HG03097 (cell line): ENCODE results near the gene GRB10.

ENCODE experiments used
- ATAC-seq: cut with Tn5 transposase; IDR thresholded peaks from one replicate; pipeline ENCODE4 v1.9.1; 2021; ENCODE audit not compliant: unreplicated experiment, low FRiP score

The GRB10 gene

GRCh38 chr7:50658696-50659095 lies 124.0 kb downstream of the GRB10 start:
- ATAC-seq: no peak

- ATAC-seq: no peak
Observed at GRCh38 chr7:50657912-50658311, 124.8 kb downstream of the GRB10 start.

GRCh38 chr7:50657341-50657873 lies 125.3 kb downstream of the GRB10 start:
- ATAC-seq: no peak

GRCh38 chr7:50656141-50656895 lies 126.4 kb downstream of the GRB10 start:
- no peak for ATAC-seq

GRCh38 chr7:50655490-50655889 lies 127.2 kb downstream of the GRB10 start:
- no peak for ATAC-seq

GRCh38 chr7:50655020-50655419 lies 127.7 kb downstream of the GRB10 start:
- no peak for ATAC-seq

- ATAC-seq: no peak
Observed at GRCh38 chr7:50653981-50654425, 128.7 kb downstream of the GRB10 start.

GRCh38 chr7:50653126-50653864 lies 129.4 kb downstream of the GRB10 start:
- no peak for ATAC-seq

- no peak for ATAC-seq
Observed at GRCh38 chr7:50652400-50653125, 130.1 kb downstream of the GRB10 start.

GRCh38 chr7:50651271-50651989 lies 131.3 kb downstream of the GRB10 start:
- ATAC-seq: no peak

GRCh38 chr7:50650057-50650664 lies 132.5 kb downstream of the GRB10 start:
- no peak for ATAC-seq

GRCh38 chr7:50649259-50649885 lies 133.3 kb downstream of the GRB10 start:
- ATAC-seq: no peak

GRCh38 chr7:50648570-50649169 lies 134.0 kb downstream of the GRB10 start:
- ATAC-seq: no peak

- no peak for ATAC-seq
Observed at GRCh38 chr7:50648076-50648475, 134.6 kb downstream of the GRB10 start.

GRCh38 chr7:50647286-50647980 lies 135.3 kb downstream of the GRB10 start:
- ATAC-seq: no peak

- ATAC-seq: no peak
Observed at GRCh38 chr7:50646069-50646468, 136.6 kb downstream of the GRB10 start.

GRCh38 chr7:50645186-50645585 lies 137.5 kb downstream of the GRB10 start:
- no peak for ATAC-seq

- ATAC-seq: no peak
Observed at GRCh38 chr7:50644586-50644985, 138.1 kb downstream of the GRB10 start.

GRCh38 chr7:50644114-50644513 lies 138.6 kb downstream of the GRB10 start:
- ATAC-seq: no peak
